Activated CD8-positive, alpha-beta memory T cell treated with anti-CD3 and anti-CD28 coated beads, Interleukin-2, amount 50 U/mL, for 48 hours (primary cell): ENCODE measurements around the gene ROCK2.

Experiments used
- DNase-seq: peaks from one replicate; pipeline ENCODE4 v3.0.0-alpha.2; 2020

The ROCK2 gene

DNA sequence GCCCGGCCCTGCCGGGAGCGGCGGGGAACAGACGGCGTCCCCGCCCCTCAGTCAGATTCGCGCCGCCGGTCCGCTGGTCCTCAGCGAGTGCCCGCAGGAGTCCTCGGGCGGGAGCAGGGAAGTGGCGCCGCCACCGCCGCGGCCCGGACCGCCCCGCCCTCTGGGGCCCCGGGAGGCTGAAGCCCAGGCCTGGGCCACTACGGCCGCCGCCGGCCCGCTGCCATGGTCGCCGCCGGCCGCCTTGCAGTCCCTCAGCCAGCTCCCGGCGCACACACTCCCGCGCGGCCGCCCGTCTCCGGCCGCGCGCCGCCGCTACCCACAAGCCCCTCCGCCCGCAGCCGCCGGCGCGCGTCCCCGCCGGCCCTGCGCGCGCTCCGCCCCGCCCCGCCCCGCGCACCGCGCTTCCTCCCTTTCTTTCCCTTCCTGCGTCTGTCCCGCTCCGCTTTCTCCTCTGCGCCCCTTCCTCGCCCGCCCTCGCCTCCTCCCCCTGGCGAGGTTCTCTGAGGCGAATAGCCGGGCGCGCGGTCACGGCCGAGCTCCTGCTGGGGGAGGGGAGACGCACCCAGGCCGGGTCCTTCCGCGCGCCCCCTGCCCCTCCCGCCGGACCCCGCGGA lies at the start of gene ROCK2:
Gene ROCK2, minus strand, starts transcription at position 295 of the 614 bp plus-strand sequence. CDS start 500 bp downstream, outside the sequence.
- peak; percentile 86 for DNase-seq

DNA sequence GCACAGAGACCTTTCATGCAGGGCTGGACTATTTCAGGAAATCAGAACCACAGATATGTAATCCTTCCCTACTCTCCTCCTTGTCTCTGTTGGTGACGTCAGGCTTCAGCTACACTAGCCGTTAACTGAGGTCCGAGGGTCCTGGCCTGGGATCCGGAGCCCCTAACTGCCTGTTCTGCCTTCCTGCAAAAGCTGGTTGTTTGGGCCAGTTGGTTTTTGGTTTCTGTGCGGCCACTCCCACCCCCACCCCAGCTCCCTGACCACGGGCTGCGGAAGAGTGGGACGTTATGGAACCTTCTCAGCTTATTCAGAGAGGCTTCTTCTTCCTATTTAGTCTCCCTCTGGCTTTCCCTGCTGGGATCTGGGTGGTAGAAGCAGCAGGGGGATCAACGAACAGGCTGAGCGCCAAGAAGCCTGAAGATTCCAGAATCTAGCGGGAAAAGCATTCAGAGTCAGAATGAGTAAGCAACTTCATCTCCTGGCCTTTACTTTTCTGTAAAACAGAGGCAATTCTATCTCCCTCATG lies 49.3 kb upstream of the ROCK2 start:
- DNase-seq, result no peak

DNA sequence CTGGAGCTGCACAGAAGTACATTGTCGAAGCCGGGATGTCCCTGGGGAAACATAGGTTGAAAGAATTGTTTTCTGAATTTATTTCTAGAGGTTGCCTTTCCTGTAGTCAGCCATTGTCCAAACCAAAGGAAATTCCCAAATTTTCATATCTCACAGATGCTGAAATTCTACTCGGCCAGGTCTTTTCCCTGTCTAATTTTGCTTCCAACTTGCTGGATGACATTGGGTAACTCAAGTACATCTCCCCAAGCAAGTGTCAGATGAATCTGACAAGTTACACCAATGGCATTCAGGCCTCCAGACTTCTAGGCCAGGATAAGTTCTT lies 47.5 kb upstream of the ROCK2 start:
- DNase-seq, result no peak

DNA sequence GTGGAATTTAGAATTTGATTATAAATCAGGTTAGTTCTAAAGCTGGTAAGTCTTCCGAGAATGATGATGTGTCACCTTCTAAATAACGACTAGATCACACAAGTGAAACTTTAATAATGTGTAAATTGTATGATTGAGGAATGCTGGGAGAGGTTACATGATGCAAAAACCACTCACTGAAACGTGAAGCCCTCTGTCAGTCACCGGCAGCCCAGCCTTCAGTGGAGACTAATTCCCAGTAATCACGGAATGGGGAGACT lies 45.9 kb upstream of the ROCK2 start:
- DNase-seq, result no peak

DNA sequence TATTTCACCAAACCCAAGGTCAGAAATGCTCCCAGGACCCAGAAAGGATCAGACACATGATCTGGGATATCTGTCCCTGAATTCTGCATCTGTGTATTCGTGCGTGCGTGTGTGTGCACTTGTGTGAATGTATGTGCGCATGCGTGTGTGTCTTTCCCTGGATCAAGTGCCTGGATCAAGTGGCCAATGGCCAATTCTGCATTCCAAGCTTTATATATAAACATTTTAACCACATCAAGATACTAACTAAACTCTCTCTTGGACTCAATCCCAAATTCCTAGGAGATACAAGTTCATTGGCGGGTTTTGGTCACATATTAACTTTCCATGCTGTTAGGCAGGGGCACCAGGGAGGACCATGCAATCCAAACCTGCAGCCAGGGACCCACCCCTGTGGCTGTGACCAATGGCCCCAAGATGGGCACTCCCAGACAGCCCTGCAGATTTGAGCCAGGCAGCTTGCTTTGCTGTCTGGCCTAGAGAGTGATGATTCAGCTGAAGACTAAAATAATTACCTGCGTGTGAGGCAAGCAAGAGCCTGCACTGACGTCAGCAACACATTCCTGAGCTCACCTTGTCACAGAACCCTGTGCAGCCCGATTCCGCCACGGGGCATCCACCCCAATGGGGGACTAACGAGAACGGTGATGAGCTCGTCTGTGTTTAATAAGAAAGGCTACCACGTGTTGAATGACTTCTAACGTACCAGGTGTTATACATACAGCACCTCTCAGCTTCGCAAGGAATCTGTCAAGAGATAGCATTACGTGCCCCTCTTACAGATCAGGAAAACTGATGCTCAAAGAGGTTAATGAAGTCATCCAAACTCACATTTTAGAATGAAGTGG lies 45.3 kb upstream of the ROCK2 start:
- no peak for DNase-seq

DNA sequence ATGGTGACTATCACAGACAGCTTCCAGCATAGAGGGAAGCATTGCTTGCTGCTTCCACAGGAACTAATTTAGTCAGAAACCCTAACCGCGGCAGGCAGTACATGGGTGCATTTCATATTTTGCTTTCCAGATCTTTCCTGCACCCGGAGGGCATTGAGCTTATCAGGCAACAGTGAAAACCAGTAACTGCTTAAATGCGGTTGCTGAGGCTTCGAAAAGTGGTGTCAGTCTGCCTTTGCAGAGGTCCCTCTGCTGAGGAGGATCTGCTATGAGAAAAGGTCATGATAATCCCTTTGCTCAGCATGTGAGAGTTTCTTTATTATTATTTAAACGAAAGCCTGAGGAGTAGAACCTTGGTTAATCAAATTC lies 44.6 kb upstream of the ROCK2 start:
- DNase-seq, result no peak

DNA sequence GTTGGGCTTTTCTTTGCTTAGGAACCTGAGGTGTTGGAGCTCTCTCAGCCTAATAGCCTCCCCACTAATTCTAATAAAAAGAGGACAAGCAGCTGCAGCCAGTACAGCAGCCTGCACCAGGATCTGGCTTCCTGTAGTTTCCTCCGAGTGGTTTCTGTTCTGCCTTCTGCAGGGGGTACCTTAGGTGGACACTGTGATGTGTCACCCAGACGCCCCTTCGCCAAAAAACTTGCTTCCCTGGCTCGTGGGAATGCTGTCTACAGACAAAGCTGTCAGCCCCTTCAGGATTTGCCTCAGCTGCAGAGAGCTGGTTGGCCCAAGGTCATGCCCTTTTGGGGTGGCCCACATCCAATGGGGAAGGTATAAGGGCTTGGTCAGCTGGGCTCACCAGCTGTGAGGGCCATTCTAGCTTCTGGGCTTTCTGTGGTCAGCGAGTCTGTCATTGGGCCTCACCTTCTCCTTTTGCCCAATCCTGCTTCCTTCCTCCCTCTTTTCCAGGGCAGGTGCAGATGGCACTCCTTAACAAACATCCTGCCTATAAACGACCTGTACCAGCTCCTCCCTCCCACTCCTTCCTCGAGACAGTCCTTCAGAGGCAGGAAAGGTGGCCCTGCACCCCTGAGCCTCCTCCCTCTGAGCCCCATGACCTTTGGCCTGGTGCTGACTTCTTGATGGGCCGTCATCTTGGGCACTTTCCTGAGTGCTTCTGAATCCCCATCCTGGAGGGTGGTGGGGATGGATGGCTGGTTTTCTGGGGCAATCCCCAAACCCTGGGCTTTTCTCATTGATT lies 44.0 kb upstream of the ROCK2 start:
- DNase-seq, result no peak

DNA sequence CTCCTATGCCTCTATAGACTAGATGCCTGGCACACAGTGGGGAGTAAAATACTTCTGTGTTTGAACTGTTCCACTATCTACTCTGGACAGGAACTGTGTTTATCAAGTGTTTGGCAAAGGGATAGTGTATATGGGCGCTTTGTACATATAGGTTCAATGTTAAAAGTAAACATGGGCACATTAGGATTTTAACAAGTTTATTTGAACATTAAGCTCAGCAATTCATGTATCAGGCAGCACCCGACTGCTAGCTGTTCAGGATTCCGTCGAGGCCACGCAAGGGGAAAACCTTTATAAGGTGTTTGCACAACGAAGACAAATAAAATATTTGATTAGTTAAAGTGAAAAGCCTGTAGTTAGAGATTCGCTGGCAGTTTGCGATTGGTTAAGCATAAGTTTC lies 43.4 kb upstream of the ROCK2 start:
- no peak for DNase-seq

DNA sequence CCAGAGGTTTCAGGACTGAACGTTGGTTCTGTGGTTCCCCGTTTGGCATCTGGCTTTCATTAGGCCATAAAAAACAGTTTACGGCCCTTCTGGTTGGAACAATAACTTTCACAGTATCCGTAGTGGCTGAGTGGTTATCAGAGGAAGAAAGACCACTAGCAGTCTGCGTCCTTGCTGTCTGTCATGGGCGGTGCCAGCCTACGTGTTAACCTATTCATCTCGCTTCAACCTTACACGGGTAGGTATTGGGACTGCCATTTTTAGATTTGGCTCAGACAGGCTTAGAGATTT lies 42.6 kb upstream of the ROCK2 start:
- DNase-seq, result no peak

DNA sequence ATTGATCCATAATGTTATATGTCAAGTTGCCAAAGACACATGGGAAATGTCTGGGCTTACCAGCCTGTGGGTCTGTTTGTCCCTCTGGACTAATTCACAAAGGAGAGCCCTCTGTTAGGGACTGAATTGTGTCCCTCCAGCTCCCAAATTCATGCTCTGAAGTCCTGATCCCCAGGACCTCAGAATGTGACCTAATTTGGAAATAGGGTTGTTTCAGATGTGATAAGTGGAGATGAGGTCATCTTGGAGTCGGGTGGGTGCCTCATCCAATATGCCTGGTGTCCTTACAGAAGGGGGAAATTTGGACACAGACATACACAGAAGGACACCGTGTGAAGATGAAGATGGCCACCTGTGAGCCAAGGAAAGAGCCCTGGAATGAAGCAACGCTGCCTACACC lies 41.4 kb upstream of the ROCK2 start:
- DNase-seq, result no peak

DNA sequence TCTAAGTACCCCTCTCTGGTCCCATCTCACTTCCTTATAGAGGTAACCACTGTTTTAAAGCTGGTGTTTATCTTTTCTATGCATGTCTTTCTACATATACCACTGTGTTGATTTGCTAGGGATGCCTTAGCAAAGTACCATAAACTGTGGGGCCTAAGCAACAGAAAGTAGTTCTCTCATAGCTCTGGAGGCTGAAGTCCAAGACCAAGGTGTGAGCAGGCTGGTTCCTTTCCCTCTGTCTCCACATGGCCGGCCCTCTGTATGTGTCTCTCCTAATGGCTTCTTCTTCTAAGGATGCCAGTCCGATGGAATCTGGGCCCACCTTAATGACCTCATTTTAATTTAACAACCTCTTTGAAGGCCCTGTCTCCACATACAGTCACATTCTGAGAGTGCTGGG lies 40.8 kb upstream of the ROCK2 start:
- DNase-seq, result no peak

DNA sequence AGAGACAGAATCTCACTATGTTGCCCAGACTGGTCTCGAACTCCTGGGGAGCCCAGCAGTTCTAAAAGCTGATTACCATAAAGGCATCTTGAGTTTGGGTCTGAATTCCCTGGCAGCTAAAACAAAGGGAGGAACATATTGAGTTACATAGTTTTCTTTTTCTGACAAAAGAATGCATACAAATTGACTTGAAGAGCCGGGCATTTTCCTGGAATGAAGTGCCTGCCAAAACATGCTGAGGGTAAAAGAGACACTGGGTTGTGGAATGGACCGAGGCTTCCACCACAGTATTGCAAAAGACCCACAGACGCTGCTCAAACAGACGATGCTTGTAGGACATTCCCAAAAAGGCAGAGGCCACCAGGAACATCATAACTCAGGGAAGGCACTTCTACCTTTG lies 35.1 kb upstream of the ROCK2 start:
- DNase-seq, result no peak

DNA sequence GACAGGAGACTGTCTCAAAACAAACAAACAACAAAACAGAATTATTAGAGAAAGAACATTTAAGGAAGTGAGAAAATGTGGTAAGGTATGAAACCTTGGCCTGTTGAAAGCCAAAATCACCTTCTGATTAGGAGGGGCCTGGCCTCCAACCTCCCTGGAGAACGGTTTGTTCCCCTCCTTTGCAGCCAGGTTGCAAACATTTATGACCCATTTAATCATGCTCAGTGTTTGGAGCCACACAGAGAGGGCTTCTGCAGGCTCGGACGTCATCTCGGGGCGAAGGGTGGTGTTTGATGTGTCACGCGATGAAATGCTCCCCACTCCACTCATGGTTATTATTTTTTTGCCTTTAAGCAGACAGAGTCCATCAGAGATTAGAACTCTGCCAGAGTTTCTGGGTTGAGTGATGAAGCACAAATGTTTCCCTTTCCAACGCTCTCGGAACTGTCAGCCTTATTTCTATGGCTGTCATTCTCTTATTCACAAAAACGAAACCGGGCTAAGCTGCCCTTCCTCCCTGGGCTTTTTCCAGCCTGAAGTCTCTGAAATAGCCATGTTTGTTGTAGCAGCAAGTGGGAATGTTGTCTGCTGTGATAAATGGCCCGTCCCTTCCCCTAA lies 33.6 kb upstream of the ROCK2 start:
- DNase-seq, result no peak

DNA sequence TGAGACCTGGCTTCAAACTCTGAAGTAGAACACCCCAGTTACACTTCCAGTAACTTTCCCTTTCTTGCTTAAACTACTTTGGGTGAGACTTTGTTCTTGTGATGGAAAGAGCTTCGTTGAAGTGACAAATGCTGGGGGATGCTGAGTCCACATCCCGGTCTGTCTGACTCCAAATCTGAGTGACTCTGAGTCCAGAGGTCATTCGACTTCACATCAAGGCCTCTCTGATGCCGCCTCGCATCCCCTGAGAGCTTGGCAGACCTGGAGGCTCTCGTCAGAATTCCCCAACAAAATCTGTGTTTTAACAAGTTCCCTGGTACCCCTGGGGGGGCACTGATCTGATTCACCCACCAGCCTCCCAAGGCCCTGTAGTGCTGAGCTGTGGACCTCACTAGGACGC lies 31.6 kb upstream of the ROCK2 start:
- DNase-seq, result no peak

DNA sequence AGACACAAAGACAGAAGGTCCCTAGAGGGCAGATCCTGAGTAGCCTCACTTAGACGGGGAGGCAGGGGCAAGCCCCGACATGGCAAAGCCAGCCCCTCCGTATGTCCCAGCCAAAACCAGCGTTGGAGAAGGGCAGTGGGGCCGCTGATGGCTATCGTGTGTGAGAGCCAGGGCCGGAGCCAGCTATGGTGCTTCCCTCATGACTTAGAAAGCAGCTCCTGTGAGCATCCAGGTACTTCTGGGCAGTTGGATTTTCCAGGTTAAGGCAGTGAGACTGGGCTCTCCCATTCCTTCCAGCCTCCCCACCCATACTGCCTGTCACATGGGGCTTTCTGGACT lies 31.2 kb upstream of the ROCK2 start:
- DNase-seq, result no peak

DNA sequence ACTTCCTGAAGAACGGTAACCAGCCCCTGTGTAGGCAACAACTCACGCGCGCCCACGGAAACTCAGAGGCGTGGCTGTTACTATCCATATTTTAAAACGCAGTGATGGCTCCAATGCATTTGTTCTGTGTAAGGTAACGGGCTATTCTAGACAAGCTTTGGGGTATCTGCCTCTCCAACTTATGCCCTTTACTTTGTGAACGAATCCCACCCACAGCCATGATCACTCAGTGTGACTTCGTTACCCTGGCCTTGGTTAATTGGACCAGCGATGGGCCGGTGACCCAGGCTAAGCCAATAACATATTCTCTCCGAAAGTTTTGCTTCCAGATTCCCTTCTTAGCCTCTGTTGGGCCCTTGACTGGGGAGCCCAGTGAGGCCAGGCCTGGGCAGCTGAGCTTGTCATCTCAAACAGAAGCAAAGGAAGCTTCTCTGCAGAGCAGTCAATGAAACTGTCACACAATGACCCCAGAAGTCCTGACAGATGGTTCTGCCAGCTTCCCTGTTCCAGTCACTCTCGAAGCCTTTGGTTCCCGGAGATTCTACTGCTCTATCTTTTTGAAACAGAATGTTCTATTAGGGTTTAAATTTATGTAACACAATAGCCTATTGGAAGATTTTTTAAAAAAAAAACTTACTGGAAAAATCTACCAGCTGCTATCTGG lies 30.7 kb upstream of the ROCK2 start:
- DNase-seq, result no peak

DNA sequence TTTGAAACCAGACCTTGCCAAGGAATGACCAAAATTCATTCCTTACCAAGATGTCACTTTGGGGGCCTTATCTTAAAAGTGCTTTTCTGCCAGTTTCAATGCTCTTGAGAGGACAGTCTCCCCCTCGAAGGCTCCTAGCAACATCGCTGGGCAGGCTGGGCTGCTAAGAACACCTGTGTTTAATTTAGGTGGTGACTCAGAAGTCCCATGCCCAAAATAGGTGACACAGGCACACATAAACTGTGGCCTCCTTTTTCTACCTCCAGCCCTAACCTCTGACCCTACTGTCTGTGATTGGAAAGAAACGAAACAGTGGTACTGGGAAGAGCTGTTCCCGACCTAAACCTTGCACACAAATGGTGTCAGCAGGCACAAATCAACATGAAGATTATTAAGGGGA lies 28.7 kb upstream of the ROCK2 start:
- DNase-seq, result no peak

DNA sequence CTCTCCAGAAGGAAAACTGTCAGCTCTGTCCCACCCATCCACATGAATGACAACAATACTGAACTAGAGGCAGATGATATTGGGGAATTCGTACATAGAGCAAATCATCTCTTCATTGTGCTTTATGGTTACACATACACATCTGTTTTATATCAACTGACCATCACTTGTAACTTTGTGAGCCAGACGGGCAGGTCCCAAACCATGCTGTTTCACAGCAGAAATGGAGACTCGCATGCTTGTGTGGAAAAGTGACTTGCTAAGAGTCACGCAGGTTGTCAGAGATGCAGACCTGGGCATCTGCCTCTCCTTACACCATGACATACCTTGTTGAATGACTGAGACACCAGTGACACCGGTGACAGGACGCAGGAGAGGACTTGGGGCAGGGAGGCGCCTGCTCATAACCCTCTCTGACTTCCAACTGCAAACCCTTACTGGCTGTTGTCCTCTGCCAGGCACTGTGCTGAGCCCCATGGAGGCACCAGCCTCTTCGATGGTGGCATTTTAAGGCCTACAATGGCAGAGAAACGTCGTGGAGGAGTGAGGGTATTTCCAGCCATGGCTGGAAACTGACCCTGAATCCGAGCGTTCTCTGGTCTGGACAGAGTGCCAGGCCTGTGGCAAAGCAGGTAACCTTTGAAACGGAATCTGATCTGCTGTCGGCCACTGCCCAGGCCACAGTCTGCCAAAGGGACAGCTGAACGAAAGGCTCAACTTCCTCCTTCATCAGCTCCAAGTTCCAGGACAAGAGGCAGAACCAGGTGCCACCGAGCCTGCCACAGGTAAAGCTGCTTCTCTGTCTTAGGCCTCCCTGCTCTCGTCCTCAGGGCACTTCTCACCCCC lies 26.9 kb upstream of the ROCK2 start:
- DNase-seq, result no peak

DNA sequence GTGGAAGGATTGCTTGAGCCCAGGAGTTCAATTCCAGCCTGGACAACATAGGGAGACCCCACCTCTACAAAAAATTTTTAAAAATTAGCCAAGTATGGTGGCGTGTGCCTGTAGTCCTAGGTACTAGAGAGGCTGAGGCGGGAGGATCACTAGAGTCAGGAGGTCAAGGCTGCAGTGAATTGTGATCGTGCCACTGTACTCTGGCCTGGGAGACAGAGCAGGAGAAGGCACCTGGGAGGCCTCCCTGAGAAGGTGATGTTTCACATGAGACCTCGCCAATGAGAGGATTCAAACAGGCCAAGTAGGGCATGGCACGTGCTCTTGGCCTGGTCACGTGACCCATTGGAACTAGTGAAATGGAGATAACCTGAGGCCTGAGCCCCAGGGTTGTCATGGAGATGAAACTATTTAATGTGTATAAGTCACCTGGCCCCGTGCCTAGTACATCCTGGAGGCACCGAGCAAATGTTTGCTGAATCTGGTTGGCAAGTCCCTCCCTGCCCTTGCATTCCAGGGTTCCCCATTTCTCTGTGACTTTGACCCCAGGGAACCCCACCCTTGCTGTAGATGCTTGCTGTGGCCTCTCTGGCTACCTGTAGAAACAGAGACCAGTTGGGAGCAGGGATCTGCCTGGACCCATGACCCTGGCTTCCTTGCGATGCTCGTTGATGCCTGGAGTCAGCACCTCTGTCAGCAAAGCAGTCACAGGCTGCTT lies 26.1 kb upstream of the ROCK2 start:
- DNase-seq, result no peak

DNA sequence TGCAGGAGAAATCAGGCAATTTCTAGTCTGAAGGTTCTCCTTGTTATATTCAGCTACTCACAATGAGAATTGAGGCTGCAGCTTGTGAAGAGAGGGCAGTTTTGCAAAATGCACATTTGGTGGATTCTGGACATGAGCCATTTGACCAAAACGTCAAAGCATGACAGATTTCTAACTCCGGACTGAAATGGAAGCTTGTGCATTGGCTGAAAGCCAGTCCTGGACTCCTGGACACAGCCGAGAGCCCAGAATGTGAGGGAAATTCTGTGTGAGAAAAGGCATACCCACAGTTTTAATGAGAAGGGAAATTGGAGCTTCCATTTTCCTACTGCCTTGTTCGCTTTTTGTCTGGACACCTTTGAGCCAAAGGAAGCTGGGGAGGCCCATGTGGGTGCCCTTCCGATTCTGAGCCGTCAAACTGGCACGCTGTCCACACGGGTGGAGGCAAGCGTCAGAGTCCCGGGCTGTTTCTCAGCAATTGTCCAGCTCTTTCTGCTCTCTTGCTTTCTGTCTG lies 23.7 kb upstream of the ROCK2 start:
- DNase-seq, result no peak

DNA sequence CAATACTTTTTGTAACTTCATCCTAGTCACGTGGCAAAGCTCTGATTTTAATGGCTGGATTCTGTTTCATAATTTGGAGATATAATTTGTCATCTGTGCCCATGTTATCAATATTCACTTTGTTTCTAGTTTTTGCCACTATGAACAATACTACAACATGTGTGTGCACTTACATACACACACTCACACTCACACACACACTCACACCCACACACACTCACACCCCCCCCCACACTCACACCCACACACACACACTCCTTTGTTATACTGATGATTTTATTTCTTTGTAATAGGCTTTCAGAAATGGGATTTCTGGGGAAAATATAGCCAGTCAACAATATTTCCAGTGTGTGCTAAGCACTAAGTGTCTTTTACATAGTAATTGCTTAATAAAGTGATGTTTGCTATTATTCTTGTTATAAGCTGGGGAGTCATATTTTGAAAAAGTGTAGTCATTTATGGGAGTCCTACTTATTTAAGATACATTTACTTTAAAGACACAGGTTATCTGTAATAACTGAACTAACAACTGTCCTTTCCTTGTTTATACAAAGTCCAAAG lies 22.8 kb upstream of the ROCK2 start:
- no peak for DNase-seq
